ENCODE results near the gene TTC21A.

DNA sequence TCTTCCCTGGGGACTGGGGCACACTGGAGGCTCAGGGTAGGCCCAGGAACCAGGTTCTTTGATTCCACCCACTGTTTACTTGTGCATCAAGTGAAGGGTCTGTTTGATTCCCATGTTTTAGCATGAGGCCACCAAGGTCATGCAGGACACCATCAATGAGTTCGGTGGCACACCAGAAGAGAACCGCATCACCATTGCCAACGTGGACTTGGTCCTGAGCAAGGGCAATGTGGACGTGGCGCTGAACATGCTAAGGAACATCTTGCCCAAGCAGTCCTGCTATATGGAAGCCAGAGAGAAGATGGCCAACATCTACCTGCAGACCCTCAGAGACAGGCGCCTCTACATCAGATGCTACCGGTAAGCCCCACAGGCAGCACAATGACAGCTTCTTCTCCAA is 21.5 kb downstream of the TTC21A start:
- TF ChIP-seq, protein P1, sequence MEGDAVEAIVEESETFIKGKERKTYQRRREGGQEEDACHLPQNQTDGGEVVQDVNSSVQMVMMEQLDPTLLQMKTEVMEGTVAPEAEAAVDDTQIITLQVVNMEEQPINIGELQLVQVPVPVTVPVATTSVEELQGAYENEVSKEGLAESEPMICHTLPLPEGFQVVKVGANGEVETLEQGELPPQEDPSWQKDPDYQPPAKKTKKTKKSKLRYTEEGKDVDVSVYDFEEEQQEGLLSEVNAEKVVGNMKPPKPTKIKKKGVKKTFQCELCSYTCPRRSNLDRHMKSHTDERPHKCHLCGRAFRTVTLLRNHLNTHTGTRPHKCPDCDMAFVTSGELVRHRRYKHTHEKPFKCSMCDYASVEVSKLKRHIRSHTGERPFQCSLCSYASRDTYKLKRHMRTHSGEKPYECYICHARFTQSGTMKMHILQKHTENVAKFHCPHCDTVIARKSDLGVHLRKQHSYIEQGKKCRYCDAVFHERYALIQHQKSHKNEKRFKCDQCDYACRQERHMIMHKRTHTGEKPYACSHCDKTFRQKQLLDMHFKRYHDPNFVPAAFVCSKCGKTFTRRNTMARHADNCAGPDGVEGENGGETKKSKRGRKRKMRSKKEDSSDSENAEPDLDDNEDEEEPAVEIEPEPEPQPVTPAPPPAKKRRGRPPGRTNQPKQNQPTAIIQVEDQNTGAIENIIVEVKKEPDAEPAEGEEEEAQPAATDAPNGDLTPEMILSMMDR (IDR thresholded peaks at IDR 0.05; ENCODE audit: low read depth, low read length): no peak
- TF ChIP-seq POLR2A (IDR thresholded peaks at IDR 0.05; ENCODE audit: extremely low read depth, insufficient read length): no peak
